Amniotic stem cell (primary cell): ENCODE results near the gene TSPAN15.

ENCODE experiments used
- DNase-seq: peaks from one replicate; lab custom pipeline; 2025; lab: John Stamatoyannopoulos, UW

The TSPAN15 gene

DNA sequence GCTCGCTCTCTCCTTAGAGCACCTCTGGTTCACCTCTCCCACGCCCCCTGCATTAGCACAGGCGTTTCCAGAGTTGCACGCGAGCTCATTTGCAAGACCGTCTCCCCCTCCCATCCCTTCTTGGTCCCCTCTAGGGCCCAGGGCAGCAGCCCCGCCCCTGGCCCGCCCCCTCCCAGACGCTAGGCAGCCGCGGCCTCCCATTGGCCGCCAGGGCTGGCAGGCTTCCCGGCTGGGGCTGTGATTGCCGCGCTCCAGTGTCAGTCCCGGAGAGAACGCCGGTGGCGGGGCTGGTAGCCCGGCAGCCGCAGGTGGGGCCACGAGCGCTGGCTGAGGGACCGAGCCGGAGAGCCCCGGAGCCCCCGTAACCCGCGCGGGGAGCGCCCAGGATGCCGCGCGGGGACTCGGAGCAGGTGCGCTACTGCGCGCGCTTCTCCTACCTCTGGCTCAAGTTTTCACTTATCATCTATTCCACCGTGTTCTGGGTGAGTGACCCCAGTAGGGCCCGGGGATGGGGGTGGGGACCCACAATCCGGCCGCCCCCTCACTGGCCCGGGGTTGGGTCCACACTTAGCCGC lies at the start of gene TSPAN15:
Gene TSPAN15, plus strand, starts transcription at position 257 of the 575 bp plus-strand sequence. Its CDS starts 130 bp downstream, at position 387.
- DNase-seq = peak; percentile 33

DNA sequence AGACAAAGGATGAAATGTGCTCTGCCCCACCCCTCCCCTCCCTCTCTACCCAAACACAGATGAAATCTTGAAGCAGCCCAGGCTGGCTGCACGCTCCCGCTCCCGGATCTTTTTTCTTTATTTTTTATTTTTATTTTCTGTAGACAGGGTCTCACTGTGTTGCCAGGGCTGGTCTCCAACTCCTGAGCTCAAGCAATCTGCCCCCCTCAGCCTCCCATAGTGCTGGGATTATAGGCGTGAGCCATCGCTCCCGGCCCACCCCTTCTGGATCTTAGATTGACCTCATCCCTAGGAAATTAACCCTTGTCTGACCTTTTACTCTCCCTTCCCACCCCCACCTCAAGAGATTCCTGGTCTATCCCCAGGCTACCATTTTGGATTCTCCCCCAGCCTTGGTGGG lies 48.9 kb upstream of the TSPAN15 start:
- DNase-seq = no peak

- DNase-seq = no peak
Observed at GRCh38 chr10:69403066-69403465, 48.2 kb upstream of the TSPAN15 start.

GRCh38 chr10:69403519-69403918 lies 47.7 kb upstream of the TSPAN15 start:
- DNase-seq = peak; percentile 40

DNA sequence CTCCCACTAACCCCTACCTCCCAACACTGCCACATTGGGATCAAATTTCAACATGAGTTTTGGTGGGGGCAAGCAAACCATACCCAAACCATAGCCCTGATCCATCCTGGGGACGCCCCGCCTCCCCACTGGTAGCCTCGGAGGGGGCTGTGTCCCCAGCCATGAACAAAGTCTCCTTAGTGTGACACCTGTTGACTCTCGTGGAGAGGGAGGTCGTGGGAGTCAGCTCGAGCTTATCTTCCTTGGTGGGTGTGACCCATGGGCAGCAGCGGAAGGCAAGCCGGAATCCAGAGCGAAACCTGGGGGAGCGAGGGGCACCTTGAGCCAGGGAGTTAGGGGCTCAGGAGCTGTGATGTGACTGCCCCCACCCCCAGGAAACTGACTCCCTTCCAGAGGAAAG lies 46.5 kb upstream of the TSPAN15 start:
- no peak for DNase-seq

DNA sequence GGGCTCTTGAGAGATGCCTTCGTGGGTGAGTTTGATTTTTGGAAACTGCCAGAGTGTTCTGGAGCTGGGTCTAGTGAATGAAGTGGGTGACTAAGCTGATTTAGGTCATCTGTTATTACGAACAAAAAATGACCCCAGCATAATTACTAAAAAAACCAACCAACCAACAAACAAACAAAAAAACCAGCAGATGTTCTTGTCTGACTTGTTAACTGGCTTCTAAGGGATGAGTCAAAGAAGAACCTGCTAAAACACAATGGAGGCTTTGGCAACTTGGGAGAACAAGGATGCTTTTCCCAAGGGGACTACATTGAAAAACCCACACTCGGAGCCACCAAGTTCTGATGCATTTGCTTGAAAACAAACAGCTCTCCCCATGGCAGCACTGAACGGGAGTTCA lies 46.0 kb upstream of the TSPAN15 start:
- DNase-seq = no peak

- no peak for DNase-seq
Observed at GRCh38 chr10:69406302-69406811, 44.9 kb upstream of the TSPAN15 start.

DNA sequence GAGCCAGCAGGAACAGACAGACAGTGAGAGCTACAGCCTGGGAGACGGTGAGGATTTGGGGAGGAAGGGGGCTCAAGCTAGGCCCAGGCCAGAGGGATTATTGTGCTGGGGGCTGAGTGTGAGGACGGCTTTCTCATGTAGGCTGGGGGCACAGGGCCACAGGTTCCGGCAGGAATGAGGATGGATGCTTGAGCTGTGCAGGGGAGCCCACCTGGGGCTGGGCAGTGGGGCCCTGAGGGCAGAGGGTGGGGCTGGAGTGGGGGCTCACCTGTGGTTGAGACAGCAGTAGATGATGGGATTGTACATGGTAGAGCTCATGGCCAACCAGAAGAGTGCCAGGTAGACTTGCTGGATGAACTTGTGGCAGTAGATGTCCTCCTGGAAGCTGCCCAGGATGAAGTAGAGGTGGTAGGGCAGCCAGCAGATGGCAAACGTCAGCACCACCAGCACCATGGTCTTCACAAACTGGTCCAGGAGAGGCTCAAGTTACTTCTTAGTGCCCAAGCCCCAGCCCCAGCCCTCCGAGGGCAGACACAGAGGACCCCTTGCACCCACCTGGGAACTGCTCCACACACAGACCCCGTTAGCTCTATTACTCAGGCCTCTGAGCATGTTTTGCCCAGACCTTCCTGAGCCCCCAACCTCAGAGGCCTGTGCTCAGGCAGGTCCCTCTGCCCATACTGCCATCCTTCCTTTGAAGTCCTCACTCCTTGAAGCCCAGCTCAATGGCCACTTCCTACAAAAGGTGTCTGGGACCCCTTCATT lies 44.3 kb upstream of the TSPAN15 start:
- DNase-seq = no peak

DNA sequence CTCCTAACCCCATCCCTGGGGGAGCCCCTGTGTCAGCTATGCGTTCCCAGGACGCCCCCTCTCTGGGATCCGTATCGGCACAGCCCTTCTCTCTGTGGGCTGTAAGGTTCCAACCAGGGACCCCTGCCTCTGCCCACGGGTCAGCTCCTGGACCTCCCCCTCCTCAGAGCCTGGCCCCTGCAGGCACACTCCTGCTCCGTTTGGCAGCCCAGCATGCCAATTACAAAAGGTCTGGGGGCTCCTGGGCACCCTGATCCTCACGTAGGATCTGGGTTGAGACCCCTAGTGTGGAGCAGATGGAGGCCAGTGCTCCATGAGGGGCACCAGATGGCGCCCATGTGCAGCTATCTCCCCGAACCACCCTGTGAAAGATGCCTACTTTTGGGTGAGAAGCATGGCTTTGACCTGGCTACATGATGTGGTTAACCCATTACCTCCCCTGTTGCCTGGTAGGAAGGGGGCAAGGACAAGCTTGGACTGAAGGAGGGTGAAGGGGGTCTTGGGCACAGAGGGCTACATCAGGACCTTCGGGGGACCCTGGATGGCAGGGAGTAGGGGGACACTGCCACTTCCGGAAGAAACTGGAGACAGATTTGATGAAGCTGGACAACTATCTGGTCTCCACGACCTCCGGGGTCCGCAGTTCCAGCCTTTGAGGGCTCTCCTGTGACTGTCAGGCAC lies 43.5 kb upstream of the TSPAN15 start:
- DNase-seq = no peak

DNA sequence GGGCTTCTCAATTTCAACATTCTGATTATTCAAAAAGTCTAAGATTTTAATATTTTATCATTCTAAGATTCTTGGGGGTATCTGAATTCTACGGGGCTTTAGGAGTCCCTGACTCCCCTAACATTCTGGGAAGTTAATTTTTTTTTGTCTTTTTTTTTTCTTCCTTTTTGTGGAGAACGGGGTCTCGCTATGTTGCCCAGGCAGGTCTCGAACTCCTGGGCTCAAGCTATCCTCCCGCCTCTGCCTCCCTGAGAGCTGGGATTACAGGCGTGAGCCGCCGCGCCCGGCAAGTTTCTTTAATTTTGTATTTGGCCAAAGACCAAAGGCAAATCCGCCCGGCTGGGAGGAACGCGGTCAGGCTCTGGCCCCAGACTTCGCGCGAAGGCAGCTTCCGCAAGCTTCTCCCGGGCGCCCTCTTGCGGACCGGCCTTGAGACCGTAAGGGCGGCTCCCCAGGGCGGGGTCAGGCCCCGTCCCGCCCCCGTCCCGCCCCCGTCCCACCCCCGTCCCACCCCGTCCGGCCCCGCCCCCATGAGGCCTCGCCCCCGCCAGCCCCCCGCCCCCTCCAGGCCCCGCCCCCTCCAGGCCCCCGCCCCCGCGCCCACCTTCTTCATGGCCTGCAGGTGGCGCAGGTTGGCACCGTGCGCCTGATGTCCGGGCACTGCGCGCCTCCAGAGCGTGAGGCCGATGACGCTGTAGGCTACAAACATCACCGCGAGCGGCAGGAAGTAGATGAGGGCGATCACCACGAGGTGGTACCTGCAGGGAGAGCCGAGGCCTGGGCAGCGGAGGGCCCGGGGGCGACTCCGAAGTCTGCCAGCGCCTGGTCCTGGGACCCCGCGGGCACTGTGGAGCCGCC lies 42.7 kb upstream of the TSPAN15 start:
- peak; percentile 88 for DNase-seq

- no peak for DNase-seq
Observed at GRCh38 chr10:69409176-69409495, 42.1 kb upstream of the TSPAN15 start.

GRCh38 chr10:69409968-69410367 lies 41.3 kb upstream of the TSPAN15 start:
- DNase-seq = no peak

GRCh38 chr10:69410487-69410886 lies 40.8 kb upstream of the TSPAN15 start:
- DNase-seq = no peak

DNA sequence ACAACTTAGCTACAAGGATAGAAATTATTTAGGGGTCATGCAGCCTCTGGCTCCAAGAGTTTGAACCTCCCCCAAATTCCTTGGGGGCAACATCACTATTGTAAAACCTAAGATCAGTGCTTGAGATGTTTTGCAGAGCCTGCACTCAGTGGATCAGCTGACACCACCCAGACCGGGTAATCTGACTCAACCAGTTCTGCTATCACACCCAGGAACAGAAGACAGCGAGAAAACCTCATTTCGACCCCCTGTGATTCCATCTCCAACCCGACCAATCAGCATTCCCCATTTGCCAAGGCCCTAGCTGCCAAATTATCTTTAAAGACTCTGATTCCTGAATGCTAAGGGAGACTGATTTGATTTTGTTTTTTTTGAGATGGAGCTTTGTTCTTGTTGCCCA lies 39.8 kb upstream of the TSPAN15 start:
- no peak for DNase-seq

DNA sequence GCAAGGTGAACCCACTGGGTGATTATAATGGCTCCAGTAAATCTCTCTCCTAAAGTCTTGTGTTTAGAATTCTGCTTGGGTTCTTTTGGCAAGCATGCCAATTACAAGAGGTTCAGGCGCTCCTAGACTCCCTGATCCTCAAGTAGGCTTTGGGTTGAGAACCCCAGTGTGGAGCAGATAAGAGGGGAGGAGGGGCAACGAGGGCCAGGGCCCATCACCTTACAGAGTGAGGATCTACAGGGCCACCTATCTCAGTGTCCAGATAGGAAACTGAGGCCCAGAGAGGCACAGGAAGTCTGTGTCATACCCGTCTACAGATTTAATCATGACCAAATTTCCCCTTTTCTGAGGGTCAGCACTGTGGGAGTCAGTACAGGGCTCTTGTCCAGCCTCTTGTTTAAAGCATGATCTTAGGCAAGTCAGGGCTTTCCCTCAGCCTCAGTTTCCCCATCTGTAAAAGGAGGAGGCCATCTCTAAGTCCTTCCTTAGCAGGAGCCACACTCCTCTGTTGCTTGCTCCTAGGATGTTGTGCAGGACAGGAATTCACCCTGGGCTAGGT lies 39.0 kb upstream of the TSPAN15 start:
- DNase-seq = no peak

DNA sequence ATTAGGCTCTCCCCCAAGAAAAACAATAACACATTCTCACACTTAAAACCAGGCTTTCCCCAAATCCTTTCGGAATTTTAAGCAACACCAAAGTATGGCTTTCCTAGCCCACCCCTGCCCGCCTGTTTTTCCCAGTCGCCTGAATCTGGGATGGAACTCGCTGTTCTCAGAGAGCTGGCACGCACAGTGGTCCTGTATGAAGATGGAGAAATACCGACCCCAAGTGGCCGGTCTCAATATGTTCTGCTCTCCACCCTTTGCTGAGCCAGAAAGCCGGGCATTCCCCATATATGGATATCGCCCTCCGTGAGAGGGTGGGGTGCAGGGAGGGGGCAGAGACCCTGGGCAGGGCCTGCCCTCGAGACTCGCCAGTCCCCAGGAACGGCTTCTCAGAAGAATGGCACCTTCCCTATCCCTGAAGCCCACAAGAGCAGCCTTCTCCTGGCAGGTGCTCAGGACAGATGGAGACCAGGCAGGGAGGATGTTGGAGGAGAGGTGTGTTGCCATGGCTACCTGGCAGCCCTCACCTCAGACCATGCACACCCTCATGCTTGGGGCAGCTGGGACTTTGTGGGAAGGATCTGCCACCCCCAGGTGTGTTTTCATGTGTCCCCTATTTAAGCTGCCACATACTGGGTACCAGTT lies 37.9 kb upstream of the TSPAN15 start:
- DNase-seq = peak; percentile 67

- no peak for DNase-seq
Observed at GRCh38 chr10:69414036-69415018, 36.9 kb upstream of the TSPAN15 start.

- no peak for DNase-seq
Observed at GRCh38 chr10:69415049-69415448, 36.2 kb upstream of the TSPAN15 start.

GRCh38 chr10:69415951-69416350 lies 35.3 kb upstream of the TSPAN15 start:
- DNase-seq = no peak

DNA sequence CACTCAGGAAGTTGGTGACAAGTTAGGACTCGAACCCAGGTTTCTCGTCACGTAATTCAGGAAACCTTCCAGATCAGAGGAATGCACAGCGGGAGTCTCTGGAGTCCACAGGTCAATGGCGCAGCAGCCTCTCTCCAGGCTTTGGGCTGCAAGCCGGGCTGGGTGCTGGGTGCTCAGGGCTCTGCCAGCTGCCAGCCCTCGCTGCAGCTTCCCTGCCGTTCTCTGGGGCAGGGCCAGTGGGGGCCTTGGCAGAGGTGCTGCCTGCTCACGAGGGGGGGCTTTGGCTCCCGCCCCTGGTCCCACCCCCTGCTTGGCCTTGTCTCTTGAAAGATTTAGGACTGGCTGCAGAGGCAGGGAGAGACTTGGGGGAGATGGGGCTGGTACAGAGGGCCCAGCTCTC lies 34.6 kb upstream of the TSPAN15 start, which contains the start of gene TACR2:
Gene TACR2, minus strand, starts transcription at position 224 of the 400 bp plus-strand sequence. CDS start 595 bp downstream, outside the sequence.
- DNase-seq = no peak
